ENCODE results near the gene OSTF1. TPM values are rescaled to one million over a fixed set of nuclear protein-coding genes. Genes with fewer than 3 reads are reported as not detected.

Gene OSTF1
- total and polyA plus RNA-seq, 2 experiments from 2014 or later = 34.9 to 70.9 TPM

GRCh38 chr9:75101004-75101588 is 12.8 kb downstream of the OSTF1 start:
- H3F3A ChIP-seq (ENCODE audit: insufficient read depth) = no peaks in the 10 kb centered on the region
- no peaks in the 10 kb centered on the region for H3K27me3 ChIP-seq (replicated peaks; ENCODE audit: insufficient read depth)
- H3K79me2 ChIP-seq (ENCODE audit: insufficient read depth) = peaks cover 100% of the 10 kb centered on the region
- no peak overlapping the region for H3K4me2 ChIP-seq (ENCODE audit: unreplicated experiment)
- H3K9me2 ChIP-seq (ENCODE audit: insufficient read depth) = no peaks in the 10 kb centered on the region
- H3K36me3 ChIP-seq (ENCODE audit: low read depth) = no peaks in the 10 kb centered on the region
- DNase-seq = no peak
- in situ Hi-C loops (cut with MboI) = no loop called here
- TF ChIP-seq EZH2 (IDR thresholded peaks at IDR 0.05; ENCODE audit: insufficient read depth, poor library complexity, severe bottlenecking) (no peak), EZH2phosphoT487 (IDR thresholded peaks at IDR 0.05; ENCODE audit: insufficient read depth, low read depth) (no peak)
- no peaks in the 10 kb centered on the region for H3K9me3 ChIP-seq (ENCODE audit: low read depth)
- no peak overlapping the region for H3K9ac ChIP-seq
- no peak overlapping the region for H2AFZ ChIP-seq
- H4K20me1 ChIP-seq (ENCODE audit: insufficient read depth) = no peaks in the 10 kb centered on the region
- H3K4me1 ChIP-seq (ENCODE audit: insufficient read depth) = no peaks in the 10 kb centered on the region
- no peak overlapping the region for H3K27ac ChIP-seq
- WGBS, 2 experiments (ENCODE audit: low coverage in 1 of 2, low lambda C conversion rate in 2 of 2, missing lambda C conversion rate in 2 of 2) = 54 to 58% methylated on average over 9 of the region's 9 CpGs
- no peak overlapping the region for H3K4me3 ChIP-seq

GRCh38 chr9:75102177-75102790 is 14.0 kb downstream of the OSTF1 start:
- Histone ChIP-seq H3K36me3 (ENCODE audit: low read depth) (no peaks in the 10 kb centered on the region), H3K4me1 (ENCODE audit: insufficient read depth) (no peaks in the 10 kb centered on the region), H3K4me3 (no peak overlapping the region), H3K9me2 (ENCODE audit: insufficient read depth) (no peaks in the 10 kb centered on the region), H4K20me1 (ENCODE audit: insufficient read depth) (no peaks in the 10 kb centered on the region), H2AFZ (no peak overlapping the region), H3K9me3 (ENCODE audit: low read depth) (no peaks in the 10 kb centered on the region), H3F3A (ENCODE audit: insufficient read depth) (no peaks in the 10 kb centered on the region), H3K4me2 (ENCODE audit: unreplicated experiment) (no peak overlapping the region), H3K27me3 (replicated peaks; ENCODE audit: insufficient read depth) (no peaks in the 10 kb centered on the region), H3K27ac (no peak overlapping the region), H3K9ac (no peak overlapping the region), H3K79me2 (ENCODE audit: insufficient read depth) (peaks cover 100% of the 10 kb centered on the region)
- TF ChIP-seq EZH2phosphoT487 (IDR thresholded peaks at IDR 0.05; ENCODE audit: insufficient read depth, low read depth) = no peak
- no peak for TF ChIP-seq EZH2 (IDR thresholded peaks at IDR 0.05; ENCODE audit: insufficient read depth, poor library complexity, severe bottlenecking)
- 96 to 97% methylated on average over 7 of the region's 7 CpGs for WGBS, 2 experiments (ENCODE audit: low coverage in 1 of 2, low lambda C conversion rate in 2 of 2, missing lambda C conversion rate in 2 of 2)
- no peak for DNase-seq
- in situ Hi-C loops (cut with MboI) = no loop called here

- no peak for DNase-seq
- no peak overlapping the region for H2AFZ ChIP-seq
- in situ Hi-C loops (cut with MboI) = no loop called here
- H3K27me3 ChIP-seq (replicated peaks; ENCODE audit: insufficient read depth) = no peaks in the 10 kb centered on the region
- TF ChIP-seq EZH2phosphoT487 (IDR thresholded peaks at IDR 0.05; ENCODE audit: insufficient read depth, low read depth) (no peak), EZH2 (IDR thresholded peaks at IDR 0.05; ENCODE audit: insufficient read depth, poor library complexity, severe bottlenecking) (no peak)
- H3K4me2 ChIP-seq (ENCODE audit: unreplicated experiment) = no peak overlapping the region
- H3F3A ChIP-seq (ENCODE audit: insufficient read depth) = no peaks in the 10 kb centered on the region
- WGBS, 2 experiments (ENCODE audit: low coverage in 1 of 2, low lambda C conversion rate in 2 of 2, missing lambda C conversion rate in 2 of 2) = 60 to 70% methylated on average over 3 of the region's 3 CpGs
- no peaks in the 10 kb centered on the region for H4K20me1 ChIP-seq (ENCODE audit: insufficient read depth)
- H3K4me3 ChIP-seq = no peak overlapping the region
- no peaks in the 10 kb centered on the region for H3K9me2 ChIP-seq (ENCODE audit: insufficient read depth)
- peaks cover 96% of the 10 kb centered on the region for H3K79me2 ChIP-seq (ENCODE audit: insufficient read depth)
- no peak overlapping the region for H3K9ac ChIP-seq
- H3K4me1 ChIP-seq (ENCODE audit: insufficient read depth) = peaks cover 7% of the 10 kb centered on the region
- no peaks in the 10 kb centered on the region for H3K9me3 ChIP-seq (ENCODE audit: low read depth)
- H3K36me3 ChIP-seq (ENCODE audit: low read depth) = no peaks in the 10 kb centered on the region
- H3K27ac ChIP-seq = no peak overlapping the region
These were observed 16.3 kb downstream of the OSTF1 start for GRCh38 chr9:75104607-75105006.

- Histone ChIP-seq H3K79me2 (ENCODE audit: insufficient read depth) (peaks cover 96% of the 10 kb centered on the region), H3K9me2 (ENCODE audit: insufficient read depth) (no peaks in the 10 kb centered on the region), H3K27ac (no peak overlapping the region), H3K4me3 (no peak overlapping the region), H3F3A (ENCODE audit: insufficient read depth) (no peaks in the 10 kb centered on the region), H3K4me1 (ENCODE audit: insufficient read depth) (peaks cover 7% of the 10 kb centered on the region), H3K9me3 (ENCODE audit: low read depth) (no peaks in the 10 kb centered on the region), H4K20me1 (ENCODE audit: insufficient read depth) (no peaks in the 10 kb centered on the region), H3K36me3 (ENCODE audit: low read depth) (no peaks in the 10 kb centered on the region), H3K27me3 (replicated peaks; ENCODE audit: insufficient read depth) (no peaks in the 10 kb centered on the region), H3K9ac (no peak overlapping the region), H2AFZ (no peak overlapping the region), H3K4me2 (ENCODE audit: unreplicated experiment) (no peak overlapping the region)
- in situ Hi-C loops (cut with MboI) = no loop called here
- no peak for TF ChIP-seq EZH2 (IDR thresholded peaks at IDR 0.05; ENCODE audit: insufficient read depth, poor library complexity, severe bottlenecking)
- TF ChIP-seq EZH2phosphoT487 (IDR thresholded peaks at IDR 0.05; ENCODE audit: insufficient read depth, low read depth) = no peak
- WGBS, 2 experiments (ENCODE audit: low coverage in 1 of 2, low lambda C conversion rate in 2 of 2, missing lambda C conversion rate in 2 of 2) = 98% methylated on average over 2 of the region's 2 CpGs
- no peak for DNase-seq
These were observed 16.8 kb downstream of the OSTF1 start for GRCh38 chr9:75105019-75105540.

All from GM23248 (cell line).